Measurements from ENCODE around the gene PER2. TPM values are rescaled to one million over a fixed set of nuclear protein-coding genes. Genes with fewer than 3 reads are reported as not detected.

Gene PER2
- total RNA-seq, 1 experiment from 2014 or later, result 6.6 TPM

DNA sequence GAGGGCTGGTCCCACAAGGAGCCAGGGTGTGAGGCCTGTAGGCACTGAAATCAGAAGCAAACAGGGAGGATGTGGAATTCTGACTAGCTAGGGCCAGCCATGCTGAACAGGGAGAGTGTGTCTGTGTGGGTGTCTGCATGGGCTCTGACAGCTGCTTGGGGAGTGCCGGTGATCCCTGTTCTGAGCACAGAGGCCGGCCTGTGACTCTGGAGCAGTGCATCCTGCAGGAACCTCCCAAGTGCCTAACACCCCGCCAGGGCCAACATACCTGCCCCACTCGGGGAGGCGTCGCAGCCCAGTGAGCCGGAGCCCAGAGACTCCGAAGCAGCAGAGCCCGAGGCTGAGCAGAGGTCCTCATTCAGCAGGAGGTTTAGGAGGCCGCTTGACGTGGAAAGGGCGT, 37.1 kb downstream of the PER2 start (continued):
- TF ChIP-seq MXD4 (CRISPR knock-in tag; IDR thresholded peaks at IDR 0.05; ENCODE audit: borderline replicate concordance) (no peak), ZBTB21 (CRISPR knock-in tag; IDR thresholded peaks at IDR 0.05; ENCODE audit: borderline replicate concordance) (no peak), GTF2I (CRISPR knock-in tag; conservative IDR thresholded peaks at IDR 0.05) (no peak), ZNF416 (CRISPR knock-in tag; IDR thresholded peaks at IDR 0.05) (no peak), ZNF138 (CRISPR knock-in tag; conservative IDR thresholded peaks at IDR 0.05) (no peak)

DNA sequence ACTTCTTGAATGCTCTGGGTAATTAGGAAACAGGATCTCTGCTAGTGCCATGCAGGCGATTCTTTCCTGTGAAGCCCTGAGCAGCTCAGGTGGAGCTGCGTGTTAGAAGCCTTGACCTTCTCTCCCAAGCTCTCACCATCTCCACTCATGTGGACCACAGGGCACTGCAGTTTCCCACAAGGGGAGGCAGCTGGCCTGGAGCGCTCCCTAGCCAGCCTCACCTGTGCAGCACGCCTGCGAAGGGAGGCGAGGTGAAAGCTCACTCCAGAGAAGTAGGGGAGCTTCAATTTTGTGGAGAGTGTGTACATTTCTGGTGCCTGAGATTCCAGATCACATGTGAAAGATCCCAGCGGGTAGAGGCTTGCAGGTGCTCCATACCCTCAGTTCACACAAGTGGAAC, 37.5 kb downstream of the PER2 start:
- no peaks in the 10 kb centered on the region for H3K27me3 Mint-ChIP-seq (ENCODE audit: low read depth)
- TF ChIP-seq ZNF121 (CRISPR knock-in tag; IDR thresholded peaks at IDR 0.05) (no peak), CREB1 (CRISPR knock-in tag; IDR thresholded peaks at IDR 0.05) (no peak), EMX1 (CRISPR knock-in tag; IDR thresholded peaks at IDR 0.05) (no peak), ZNF232 (CRISPR knock-in tag; IDR thresholded peaks at IDR 0.05) (no peak), ESRRA (CRISPR knock-in tag; IDR thresholded peaks at IDR 0.05; ENCODE audit: borderline replicate concordance) (no peak), MYBL2 (CRISPR knock-in tag; IDR thresholded peaks at IDR 0.05) (no peak), ZNF317 (CRISPR knock-in tag; IDR thresholded peaks at IDR 0.05; ENCODE audit: borderline replicate concordance, low read depth) (no peak)
- TF ChIP-seq, protein P1, sequence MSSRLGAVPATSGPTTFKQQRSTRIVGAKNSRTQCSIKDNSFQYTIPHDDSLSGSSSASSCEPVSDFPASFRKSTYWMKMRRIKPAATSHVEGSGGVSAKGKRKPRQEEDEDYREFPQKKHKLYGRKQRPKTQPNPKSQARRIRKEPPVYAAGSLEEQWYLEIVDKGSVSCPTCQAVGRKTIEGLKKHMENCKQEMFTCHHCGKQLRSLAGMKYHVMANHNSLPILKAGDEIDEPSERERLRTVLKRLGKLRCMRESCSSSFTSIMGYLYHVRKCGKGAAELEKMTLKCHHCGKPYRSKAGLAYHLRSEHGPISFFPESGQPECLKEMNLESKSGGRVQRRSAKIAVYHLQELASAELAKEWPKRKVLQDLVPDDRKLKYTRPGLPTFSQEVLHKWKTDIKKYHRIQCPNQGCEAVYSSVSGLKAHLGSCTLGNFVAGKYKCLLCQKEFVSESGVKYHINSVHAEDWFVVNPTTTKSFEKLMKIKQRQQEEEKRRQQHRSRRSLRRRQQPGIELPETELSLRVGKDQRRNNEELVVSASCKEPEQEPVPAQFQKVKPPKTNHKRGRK (CRISPR knock-in tag; IDR thresholded peaks at IDR 0.05; ENCODE audit: borderline replicate concordance), result no peak
- TF ChIP-seq, protein P2, sequence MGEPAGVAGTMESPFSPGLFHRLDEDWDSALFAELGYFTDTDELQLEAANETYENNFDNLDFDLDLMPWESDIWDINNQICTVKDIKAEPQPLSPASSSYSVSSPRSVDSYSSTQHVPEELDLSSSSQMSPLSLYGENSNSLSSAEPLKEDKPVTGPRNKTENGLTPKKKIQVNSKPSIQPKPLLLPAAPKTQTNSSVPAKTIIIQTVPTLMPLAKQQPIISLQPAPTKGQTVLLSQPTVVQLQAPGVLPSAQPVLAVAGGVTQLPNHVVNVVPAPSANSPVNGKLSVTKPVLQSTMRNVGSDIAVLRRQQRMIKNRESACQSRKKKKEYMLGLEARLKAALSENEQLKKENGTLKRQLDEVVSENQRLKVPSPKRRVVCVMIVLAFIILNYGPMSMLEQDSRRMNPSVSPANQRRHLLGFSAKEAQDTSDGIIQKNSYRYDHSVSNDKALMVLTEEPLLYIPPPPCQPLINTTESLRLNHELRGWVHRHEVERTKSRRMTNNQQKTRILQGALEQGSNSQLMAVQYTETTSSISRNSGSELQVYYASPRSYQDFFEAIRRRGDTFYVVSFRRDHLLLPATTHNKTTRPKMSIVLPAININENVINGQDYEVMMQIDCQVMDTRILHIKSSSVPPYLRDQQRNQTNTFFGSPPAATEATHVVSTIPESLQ (CRISPR knock-in tag; IDR thresholded peaks at IDR 0.05), result no peak
- TF ChIP-seq, protein P3, sequence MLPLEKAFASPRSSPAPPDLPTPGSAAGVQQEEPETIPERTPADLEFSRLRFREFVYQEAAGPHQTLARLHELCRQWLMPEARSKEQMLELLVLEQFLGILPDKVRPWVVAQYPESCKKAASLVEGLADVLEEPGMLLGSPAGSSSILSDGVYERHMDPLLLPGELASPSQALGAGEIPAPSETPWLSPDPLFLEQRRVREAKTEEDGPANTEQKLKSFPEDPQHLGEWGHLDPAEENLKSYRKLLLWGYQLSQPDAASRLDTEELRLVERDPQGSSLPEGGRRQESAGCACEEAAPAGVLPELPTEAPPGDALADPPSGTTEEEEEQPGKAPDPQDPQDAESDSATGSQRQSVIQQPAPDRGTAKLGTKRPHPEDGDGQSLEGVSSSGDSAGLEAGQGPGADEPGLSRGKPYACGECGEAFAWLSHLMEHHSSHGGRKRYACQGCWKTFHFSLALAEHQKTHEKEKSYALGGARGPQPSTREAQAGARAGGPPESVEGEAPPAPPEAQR (CRISPR knock-in tag; IDR thresholded peaks at IDR 0.05), result no peak
- TF ChIP-seq, protein P4, sequence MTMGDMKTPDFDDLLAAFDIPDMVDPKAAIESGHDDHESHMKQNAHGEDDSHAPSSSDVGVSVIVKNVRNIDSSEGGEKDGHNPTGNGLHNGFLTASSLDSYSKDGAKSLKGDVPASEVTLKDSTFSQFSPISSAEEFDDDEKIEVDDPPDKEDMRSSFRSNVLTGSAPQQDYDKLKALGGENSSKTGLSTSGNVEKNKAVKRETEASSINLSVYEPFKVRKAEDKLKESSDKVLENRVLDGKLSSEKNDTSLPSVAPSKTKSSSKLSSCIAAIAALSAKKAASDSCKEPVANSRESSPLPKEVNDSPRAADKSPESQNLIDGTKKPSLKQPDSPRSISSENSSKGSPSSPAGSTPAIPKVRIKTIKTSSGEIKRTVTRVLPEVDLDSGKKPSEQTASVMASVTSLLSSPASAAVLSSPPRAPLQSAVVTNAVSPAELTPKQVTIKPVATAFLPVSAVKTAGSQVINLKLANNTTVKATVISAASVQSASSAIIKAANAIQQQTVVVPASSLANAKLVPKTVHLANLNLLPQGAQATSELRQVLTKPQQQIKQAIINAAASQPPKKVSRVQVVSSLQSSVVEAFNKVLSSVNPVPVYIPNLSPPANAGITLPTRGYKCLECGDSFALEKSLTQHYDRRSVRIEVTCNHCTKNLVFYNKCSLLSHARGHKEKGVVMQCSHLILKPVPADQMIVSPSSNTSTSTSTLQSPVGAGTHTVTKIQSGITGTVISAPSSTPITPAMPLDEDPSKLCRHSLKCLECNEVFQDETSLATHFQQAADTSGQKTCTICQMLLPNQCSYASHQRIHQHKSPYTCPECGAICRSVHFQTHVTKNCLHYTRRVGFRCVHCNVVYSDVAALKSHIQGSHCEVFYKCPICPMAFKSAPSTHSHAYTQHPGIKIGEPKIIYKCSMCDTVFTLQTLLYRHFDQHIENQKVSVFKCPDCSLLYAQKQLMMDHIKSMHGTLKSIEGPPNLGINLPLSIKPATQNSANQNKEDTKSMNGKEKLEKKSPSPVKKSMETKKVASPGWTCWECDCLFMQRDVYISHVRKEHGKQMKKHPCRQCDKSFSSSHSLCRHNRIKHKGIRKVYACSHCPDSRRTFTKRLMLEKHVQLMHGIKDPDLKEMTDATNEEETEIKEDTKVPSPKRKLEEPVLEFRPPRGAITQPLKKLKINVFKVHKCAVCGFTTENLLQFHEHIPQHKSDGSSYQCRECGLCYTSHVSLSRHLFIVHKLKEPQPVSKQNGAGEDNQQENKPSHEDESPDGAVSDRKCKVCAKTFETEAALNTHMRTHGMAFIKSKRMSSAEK (CRISPR knock-in tag; IDR thresholded peaks at IDR 0.05; ENCODE audit: borderline replicate concordance), result no peak
- TF ChIP-seq, protein P5, sequence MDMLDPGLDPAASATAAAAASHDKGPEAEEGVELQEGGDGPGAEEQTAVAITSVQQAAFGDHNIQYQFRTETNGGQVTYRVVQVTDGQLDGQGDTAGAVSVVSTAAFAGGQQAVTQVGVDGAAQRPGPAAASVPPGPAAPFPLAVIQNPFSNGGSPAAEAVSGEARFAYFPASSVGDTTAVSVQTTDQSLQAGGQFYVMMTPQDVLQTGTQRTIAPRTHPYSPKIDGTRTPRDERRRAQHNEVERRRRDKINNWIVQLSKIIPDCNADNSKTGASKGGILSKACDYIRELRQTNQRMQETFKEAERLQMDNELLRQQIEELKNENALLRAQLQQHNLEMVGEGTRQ (CRISPR knock-in tag; IDR thresholded peaks at IDR 0.05), result no peak
- TF ChIP-seq, protein P6, sequence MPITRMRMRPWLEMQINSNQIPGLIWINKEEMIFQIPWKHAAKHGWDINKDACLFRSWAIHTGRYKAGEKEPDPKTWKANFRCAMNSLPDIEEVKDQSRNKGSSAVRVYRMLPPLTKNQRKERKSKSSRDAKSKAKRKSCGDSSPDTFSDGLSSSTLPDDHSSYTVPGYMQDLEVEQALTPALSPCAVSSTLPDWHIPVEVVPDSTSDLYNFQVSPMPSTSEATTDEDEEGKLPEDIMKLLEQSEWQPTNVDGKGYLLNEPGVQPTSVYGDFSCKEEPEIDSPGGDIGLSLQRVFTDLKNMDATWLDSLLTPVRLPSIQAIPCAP (CRISPR knock-in tag; IDR thresholded peaks at IDR 0.05), result no peak
- TF ChIP-seq, protein P7, sequence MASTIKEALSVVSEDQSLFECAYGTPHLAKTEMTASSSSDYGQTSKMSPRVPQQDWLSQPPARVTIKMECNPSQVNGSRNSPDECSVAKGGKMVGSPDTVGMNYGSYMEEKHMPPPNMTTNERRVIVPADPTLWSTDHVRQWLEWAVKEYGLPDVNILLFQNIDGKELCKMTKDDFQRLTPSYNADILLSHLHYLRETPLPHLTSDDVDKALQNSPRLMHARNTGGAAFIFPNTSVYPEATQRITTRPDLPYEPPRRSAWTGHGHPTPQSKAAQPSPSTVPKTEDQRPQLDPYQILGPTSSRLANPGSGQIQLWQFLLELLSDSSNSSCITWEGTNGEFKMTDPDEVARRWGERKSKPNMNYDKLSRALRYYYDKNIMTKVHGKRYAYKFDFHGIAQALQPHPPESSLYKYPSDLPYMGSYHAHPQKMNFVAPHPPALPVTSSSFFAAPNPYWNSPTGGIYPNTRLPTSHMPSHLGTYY (CRISPR knock-in tag; IDR thresholded peaks at IDR 0.05), result no peak
- no peak for ATAC-seq
- ChIA-PET CTCF (interaction anchor here (0.8 kb wide), 1 partner anchor 12 kb away, joined by 3 read pairs; no protein-coding TSS in a partner anchor), POLR2A (no interaction called here)
- H3K4me1 Mint-ChIP-seq, result peaks cover 4% of the 10 kb centered on the region; the same call in 1 of the 2 replicates
- no peaks in the 10 kb centered on the region for H3K36me3 Mint-ChIP-seq
- no peak overlapping the region for H3K27ac Mint-ChIP-seq
- H3K4me3 Mint-ChIP-seq, result no peak overlapping the region
- H3K9me3 Mint-ChIP-seq, result no peaks in the 10 kb centered on the region
- DNase-seq (ENCODE audit: low spot score), result no peak
